A549 (cell line): Measurements from ENCODE around the gene DRAXIN. TPM values are rescaled to one million over a fixed set of nuclear protein-coding genes. Genes with fewer than 3 reads are reported as not detected.

Source experiments
- ATAC-seq, 2 experiments: fragments of 200-7000 bp in 1 of 2; fragments of >200 bp in 1 of 2; cut with Nextera tagmentation in 1 of 2; cut with Tn5 transposase in 1 of 2; 3 replicates each; pipeline versions ENCODE4 v1.8.0 to v1.9.1; 2018 to 2020; ENCODE audit warnings: mild to moderate bottlenecking in 1 of 2, moderate library complexity in 1 of 2
- CTCF ChIA-PET: fragments of 300-600 bp; sonication (Branson Sonifier 250); formaldehyde crosslinking; extraction: SDS; loops from one replicate; lab custom pipeline; 2021; ENCODE audit warnings: antibody characterized with exemption, inconsistent platforms; lab: Yijun Ruan, JAX
- POLR2A ChIA-PET: fragments of 350-600 bp; formaldehyde crosslinking; extraction: SDS; loops from one replicate; lab custom pipeline; 2021; ENCODE audit warnings: antibody characterized with exemption, inconsistent platforms; lab: Yijun Ruan, JAX
- DNase-seq, 2 experiments: peaks; one replicate each; pipeline versions ENCODE4 v3.0.0 to v3.0.0-alpha.2; 2011 to 2016; ENCODE audit warnings: low read depth in 1 of 2, low spot score in 1 of 2
- FAIRE-seq: peaks from 2 replicates; lab custom pipeline; 2011; peaks lifted over from hg19 to GRCh38; lab: Jason Lieb, UNC
- H3K27ac ChIP-seq, 2 experiments: fragments of >200 bp; sonication (Bioruptor Twin); formaldehyde crosslinking; 3 replicates each; pipeline ENCODE4 v1.5.1; 2016 to 2017
- H3K4me1 ChIP-seq: fragments of >200 bp; sonication (Bioruptor Twin); formaldehyde crosslinking; 3 replicates; pipeline ENCODE4 v1.6.1; 2016
- H3K4me2 ChIP-seq: fragments of >200 bp; sonication (Bioruptor Twin); formaldehyde crosslinking; 3 replicates; pipeline ENCODE4 v1.6.1; 2016
- H3K4me3 ChIP-seq: fragments of >200 bp; sonication (Bioruptor Twin); formaldehyde crosslinking; 3 replicates; pipeline ENCODE4 v1.5.1; 2016
- H3K9me3 ChIP-seq: fragments of >200 bp; sonication (Bioruptor Twin); formaldehyde crosslinking; 3 replicates; pipeline ENCODE4 v1.6.1; 2016
- ATOH8 ChIP-seq: fragments of 250-450 bp; sonication (Bioruptor Pico); IDR thresholded peaks from 2 replicates; pipeline ENCODE4 v1.5.0; 2020; ENCODE audit warnings: low read depth, mild to moderate bottlenecking, moderate library complexity
- CBX8 ChIP-seq: fragments of 200-600 bp; sonication (generic); IDR thresholded peaks from 2 replicates; pipeline ENCODE4 v1.6.1; 2016
- EP300 ChIP-seq, 2 experiments: fragments of >200 bp; sonication (Bioruptor Twin); formaldehyde crosslinking; IDR thresholded peaks; 2 replicates in 1 of 2; 3 replicates in 1 of 2; pipeline ENCODE4 v1.6.1; 2016 to 2017
- ESRRA ChIP-seq: fragments of 150-350 bp; IDR thresholded peaks from 2 replicates; pipeline ENCODE4 v1.6.1; 2014; ENCODE audit warnings: mild to moderate bottlenecking, low read length, borderline replicate concordance
- HOXA7 ChIP-seq: fragments of 250-450 bp; sonication (Bioruptor Pico); IDR thresholded peaks from 2 replicates; pipeline ENCODE4 v1.5.0; 2020; ENCODE audit warnings: mild to moderate bottlenecking, moderate library complexity
- JUN ChIP-seq, 2 experiments: fragments of >200 bp; sonication (Bioruptor Twin); formaldehyde crosslinking; IDR thresholded peaks; 2 replicates in 1 of 2; 3 replicates in 1 of 2; pipeline ENCODE4 v1.6.1; 2016 to 2017
- JUNB ChIP-seq: fragments of >200 bp; sonication (Bioruptor Twin); formaldehyde crosslinking; IDR thresholded peaks from 2 replicates; pipeline ENCODE4 v1.6.1; 2016
- MYC ChIP-seq: IDR thresholded peaks from 2 replicates; pipeline ENCODE4 v1.6.1; 2012; ENCODE audit warnings: mild to moderate bottlenecking, inconsistent platforms, low read length, improper control_type of control experiment, borderline replicate concordance
- NFE2L2 ChIP-seq: fragments of 150-350 bp; conservative IDR thresholded peaks from 2 replicates; pipeline ENCODE4 v1.6.1; 2014; ENCODE audit warnings: low read length
- PHF8 ChIP-seq: fragments of 200-600 bp; sonication (generic); IDR thresholded peaks from 2 replicates; pipeline ENCODE4 v1.6.1; 2016; ENCODE audit warnings: low read depth, mild to moderate bottlenecking, antibody characterized with exemption, moderate library complexity, borderline replicate concordance
- POLR2AphosphoS2 ChIP-seq: conservative IDR thresholded peaks from 2 replicates; pipeline ENCODE4 v1.6.1; 2012; ENCODE audit warnings: low read length, improper control_type of control experiment, inconsistent platforms
- RARB ChIP-seq: fragments of 250-450 bp; sonication (Bioruptor Pico); IDR thresholded peaks from 2 replicates; pipeline ENCODE4 v1.8.0; 2021; ENCODE audit warnings: mild to moderate bottlenecking, moderate library complexity
- RFX5 ChIP-seq: fragments of 450-650 bp; IDR thresholded peaks from 2 replicates; pipeline ENCODE4 v1.7.1; 2014; ENCODE audit warnings: antibody characterized with exemption, mild to moderate bottlenecking, moderate library complexity
- RNF2 ChIP-seq: fragments of 200-600 bp; sonication (generic); IDR thresholded peaks from 2 replicates; pipeline ENCODE4 v1.6.1; 2016; ENCODE audit warnings: low read depth, mild to moderate bottlenecking, antibody characterized with exemption, moderate library complexity, borderline replicate concordance
- SMC3 ChIP-seq: fragments of >200 bp; sonication (Bioruptor Twin); formaldehyde crosslinking; IDR thresholded peaks from 3 replicates; pipeline ENCODE4 v1.6.1; 2018; ENCODE audit warnings: inconsistent platforms
- ZC3H11A ChIP-seq: fragments of 450-650 bp; IDR thresholded peaks from 2 replicates; pipeline ENCODE4 v1.6.1; 2014; ENCODE audit warnings: antibody characterized with exemption, mild to moderate bottlenecking
- ZFP36 ChIP-seq: fragments of 450-650 bp; IDR thresholded peaks from 2 replicates; pipeline ENCODE4 v1.6.1; 2014; ENCODE audit warnings: borderline replicate concordance; ENCODE audit not compliant: partially characterized antibody
- WGBS: methylation state at CpG from one replicate; pipeline ENCODE4 v1.1.6; 2017; ENCODE audit errors: missing lambda C conversion rate; 5-methylcytosine and 5-hydroxymethylcytosine counted together
- polyA plus RNA-seq, 4 experiments: library from polyadenylated mRNA; depleted of rRNA in 3 of 4; stranded (reverse); fragments of >200 nt; fragmentation: RNase III in 1 of 4; extraction: RNeasy Plus Mini Kit Qiagen cat#74134 plus additional on column Dnase treatment in 1 of 4; gene quantifications; 2 replicates in 3 of 4; 3 replicates in 1 of 4; pipeline ENCODE4 v1.2.3, GENCODE V29; 2011 to 2017
- TF ChIP-seq, protein P1 (sequence below): IDR thresholded peaks from 2 replicates; pipeline ENCODE4 v1.6.1; 2012
- TF ChIP-seq, protein P2 (sequence below): fragments of 450-650 bp; IDR thresholded peaks from 2 replicates; pipeline ENCODE4 v1.6.1; 2014; ENCODE audit warnings: antibody characterized with exemption
- TF ChIP-seq, protein P3 (sequence below): fragments of 200-600 bp; sonication (generic); IDR thresholded peaks from 2 replicates; pipeline ENCODE4 v1.6.1; 2016; ENCODE audit warnings: antibody characterized with exemption, mild to moderate bottlenecking, moderate library complexity
- TF ChIP-seq, protein P4 (sequence below): IDR thresholded peaks from 2 replicates; pipeline ENCODE4 v1.6.1; 2012
- TF ChIP-seq, protein P5 (sequence below): fragments of >200 bp; sonication (Bioruptor Twin); formaldehyde crosslinking; IDR thresholded peaks from 3 replicates; pipeline ENCODE4 v1.5.1; 2016

DRAXIN gene
- polyA plus RNA-seq, 2 of the 4 experiments (the other 2 are of a cell fraction), result 0.03 TPM; not detected in 1

- Histone ChIP-seq H3K27ac (no peak overlapping the region), H3K9me3 (no peaks in the 10 kb centered on the region), H3K4me1 (peaks cover 4% of the 10 kb centered on the region; the same call in 2 of the 3 replicates), H3K4me3 (no peak overlapping the region), H3K4me2 (no peak overlapping the region)
- ATAC-seq, result no peak
- ChIA-PET CTCF (interaction anchor here (1.0 to 2.7 kb wide), 8 partner anchors 12 to 67 kb away, joined by 3 to 15 read pairs (median 4); partner anchors contain the start of gene FBXO6), POLR2A (no interaction called here)
- no peak for DNase-seq
- WGBS, result 44% methylated on average over 1 of the region's 1 CpG
- no peak for FAIRE-seq
- TF ChIP-seq, protein P1, sequence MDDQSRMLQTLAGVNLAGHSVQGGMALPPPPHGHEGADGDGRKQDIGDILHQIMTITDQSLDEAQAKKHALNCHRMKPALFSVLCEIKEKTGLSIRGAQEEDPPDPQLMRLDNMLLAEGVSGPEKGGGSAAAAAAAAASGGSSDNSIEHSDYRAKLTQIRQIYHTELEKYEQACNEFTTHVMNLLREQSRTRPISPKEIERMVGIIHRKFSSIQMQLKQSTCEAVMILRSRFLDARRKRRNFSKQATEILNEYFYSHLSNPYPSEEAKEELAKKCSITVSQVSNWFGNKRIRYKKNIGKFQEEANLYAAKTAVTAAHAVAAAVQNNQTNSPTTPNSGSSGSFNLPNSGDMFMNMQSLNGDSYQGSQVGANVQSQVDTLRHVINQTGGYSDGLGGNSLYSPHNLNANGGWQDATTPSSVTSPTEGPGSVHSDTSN, result no peak
- TF ChIP-seq JUN (IDR thresholded peaks at IDR 0.05) (no peak), RARB (no peak), ZFP36 (no peak), PHF8 (no peak), CBX8 (no peak), ATOH8 (no peak), NFE2L2 (no peak), EP300 (IDR thresholded peaks at IDR 0.05) (no peak), HOXA7 (no peak), ESRRA (no peak)
Observed at GRCh38 chr1:11682799-11683198, 8.7 kb upstream of the DRAXIN start.

DNA sequence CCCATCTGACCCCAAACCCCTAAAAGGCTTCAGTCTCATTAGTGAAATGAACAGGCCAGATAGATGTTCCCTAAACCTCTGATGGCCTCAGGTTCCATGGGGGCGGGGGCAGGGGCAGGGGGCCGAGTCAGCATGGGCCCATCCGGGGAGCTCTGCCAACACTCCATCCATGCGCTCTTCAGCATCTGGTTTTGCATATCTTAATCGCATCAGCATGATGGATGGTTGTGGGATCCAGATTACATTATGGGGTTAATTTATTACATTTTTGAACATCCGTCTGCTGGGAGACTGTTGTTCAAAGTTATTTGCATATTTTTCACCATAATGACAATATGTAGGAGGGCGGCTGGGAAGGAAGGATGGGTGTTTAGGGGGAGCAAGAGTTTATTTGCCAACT is 7.4 kb upstream of the DRAXIN start:
- Histone ChIP-seq H3K4me2 (no peak overlapping the region), H3K4me1 (peaks cover 4% of the 10 kb centered on the region; the same call in 2 of the 3 replicates), H3K9me3 (no peaks in the 10 kb centered on the region), H3K4me3 (no peak overlapping the region), H3K27ac (no peak overlapping the region)
- FAIRE-seq (no peak), ATAC-seq (no peak), DNase-seq (no peak)
- ChIA-PET CTCF (interaction anchor here (0.6 to 3.0 kb wide), 2 partner anchors 20 to 443 kb away, joined by 3 to 9 read pairs; partner anchors contain the start of gene FBXO6), POLR2A (no interaction called here)
- WGBS, result 46% methylated on average over 7 of the region's 7 CpGs
- no peak for TF ChIP-seq ESRRA
- TF ChIP-seq, protein P2, sequence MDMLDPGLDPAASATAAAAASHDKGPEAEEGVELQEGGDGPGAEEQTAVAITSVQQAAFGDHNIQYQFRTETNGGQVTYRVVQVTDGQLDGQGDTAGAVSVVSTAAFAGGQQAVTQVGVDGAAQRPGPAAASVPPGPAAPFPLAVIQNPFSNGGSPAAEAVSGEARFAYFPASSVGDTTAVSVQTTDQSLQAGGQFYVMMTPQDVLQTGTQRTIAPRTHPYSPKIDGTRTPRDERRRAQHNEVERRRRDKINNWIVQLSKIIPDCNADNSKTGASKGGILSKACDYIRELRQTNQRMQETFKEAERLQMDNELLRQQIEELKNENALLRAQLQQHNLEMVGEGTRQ, result no peak
- TF ChIP-seq, protein P1, result no peak
- no peak for TF ChIP-seq EP300 (IDR thresholded peaks at IDR 0.05)
- TF ChIP-seq JUNB, result no peak
- TF ChIP-seq RFX5, result no peak
- no peak for TF ChIP-seq ZC3H11A
- TF ChIP-seq CBX8, result no peak

GRCh38 chr1:11685210-11685752 is 6.2 kb upstream of the DRAXIN start:
- ATAC-seq (no peak), DNase-seq (no peak), FAIRE-seq (no peak)
- Histone ChIP-seq H3K4me2 (no peak overlapping the region), H3K27ac (no peak overlapping the region), H3K4me3 (no peak overlapping the region), H3K9me3 (no peaks in the 10 kb centered on the region), H3K4me1 (peaks cover 4% of the 10 kb centered on the region; the same call in 2 of the 3 replicates)
- WGBS, result 49% methylated on average over 7 of the region's 7 CpGs
- ChIA-PET POLR2A (interaction anchor here (0.5 kb wide), 1 partner anchor 334 kb away, joined by 3 read pairs; the partner anchor contains the start of gene MIIP), CTCF (interaction anchor here (1.0 to 3.0 kb wide), 4 partner anchors 9 to 34 kb away, joined by 3 to 9 read pairs (median 6); partner anchors contain the start of gene FBXO6)
- TF ChIP-seq MYC, result no peak
- no peak for TF ChIP-seq RNF2
- no peak for TF ChIP-seq JUN (IDR thresholded peaks at IDR 0.05)
- TF ChIP-seq, protein P3, sequence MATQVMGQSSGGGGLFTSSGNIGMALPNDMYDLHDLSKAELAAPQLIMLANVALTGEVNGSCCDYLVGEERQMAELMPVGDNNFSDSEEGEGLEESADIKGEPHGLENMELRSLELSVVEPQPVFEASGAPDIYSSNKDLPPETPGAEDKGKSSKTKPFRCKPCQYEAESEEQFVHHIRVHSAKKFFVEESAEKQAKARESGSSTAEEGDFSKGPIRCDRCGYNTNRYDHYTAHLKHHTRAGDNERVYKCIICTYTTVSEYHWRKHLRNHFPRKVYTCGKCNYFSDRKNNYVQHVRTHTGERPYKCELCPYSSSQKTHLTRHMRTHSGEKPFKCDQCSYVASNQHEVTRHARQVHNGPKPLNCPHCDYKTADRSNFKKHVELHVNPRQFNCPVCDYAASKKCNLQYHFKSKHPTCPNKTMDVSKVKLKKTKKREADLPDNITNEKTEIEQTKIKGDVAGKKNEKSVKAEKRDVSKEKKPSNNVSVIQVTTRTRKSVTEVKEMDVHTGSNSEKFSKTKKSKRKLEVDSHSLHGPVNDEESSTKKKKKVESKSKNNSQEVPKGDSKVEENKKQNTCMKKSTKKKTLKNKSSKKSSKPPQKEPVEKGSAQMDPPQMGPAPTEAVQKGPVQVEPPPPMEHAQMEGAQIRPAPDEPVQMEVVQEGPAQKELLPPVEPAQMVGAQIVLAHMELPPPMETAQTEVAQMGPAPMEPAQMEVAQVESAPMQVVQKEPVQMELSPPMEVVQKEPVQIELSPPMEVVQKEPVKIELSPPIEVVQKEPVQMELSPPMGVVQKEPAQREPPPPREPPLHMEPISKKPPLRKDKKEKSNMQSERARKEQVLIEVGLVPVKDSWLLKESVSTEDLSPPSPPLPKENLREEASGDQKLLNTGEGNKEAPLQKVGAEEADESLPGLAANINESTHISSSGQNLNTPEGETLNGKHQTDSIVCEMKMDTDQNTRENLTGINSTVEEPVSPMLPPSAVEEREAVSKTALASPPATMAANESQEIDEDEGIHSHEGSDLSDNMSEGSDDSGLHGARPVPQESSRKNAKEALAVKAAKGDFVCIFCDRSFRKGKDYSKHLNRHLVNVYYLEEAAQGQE, result no peak
- TF ChIP-seq POLR2AphosphoS2, result no peak
- TF ChIP-seq, protein P4, sequence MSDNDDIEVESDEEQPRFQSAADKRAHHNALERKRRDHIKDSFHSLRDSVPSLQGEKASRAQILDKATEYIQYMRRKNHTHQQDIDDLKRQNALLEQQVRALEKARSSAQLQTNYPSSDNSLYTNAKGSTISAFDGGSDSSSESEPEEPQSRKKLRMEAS, result no peak
- no peak for TF ChIP-seq RFX5
- TF ChIP-seq SMC3, result no peak
- TF ChIP-seq, protein P5, sequence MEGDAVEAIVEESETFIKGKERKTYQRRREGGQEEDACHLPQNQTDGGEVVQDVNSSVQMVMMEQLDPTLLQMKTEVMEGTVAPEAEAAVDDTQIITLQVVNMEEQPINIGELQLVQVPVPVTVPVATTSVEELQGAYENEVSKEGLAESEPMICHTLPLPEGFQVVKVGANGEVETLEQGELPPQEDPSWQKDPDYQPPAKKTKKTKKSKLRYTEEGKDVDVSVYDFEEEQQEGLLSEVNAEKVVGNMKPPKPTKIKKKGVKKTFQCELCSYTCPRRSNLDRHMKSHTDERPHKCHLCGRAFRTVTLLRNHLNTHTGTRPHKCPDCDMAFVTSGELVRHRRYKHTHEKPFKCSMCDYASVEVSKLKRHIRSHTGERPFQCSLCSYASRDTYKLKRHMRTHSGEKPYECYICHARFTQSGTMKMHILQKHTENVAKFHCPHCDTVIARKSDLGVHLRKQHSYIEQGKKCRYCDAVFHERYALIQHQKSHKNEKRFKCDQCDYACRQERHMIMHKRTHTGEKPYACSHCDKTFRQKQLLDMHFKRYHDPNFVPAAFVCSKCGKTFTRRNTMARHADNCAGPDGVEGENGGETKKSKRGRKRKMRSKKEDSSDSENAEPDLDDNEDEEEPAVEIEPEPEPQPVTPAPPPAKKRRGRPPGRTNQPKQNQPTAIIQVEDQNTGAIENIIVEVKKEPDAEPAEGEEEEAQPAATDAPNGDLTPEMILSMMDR, result no peak
